RWPE2 (cell line): ENCODE data around the gene IQGAP2.

Experiments used
- ATAC-seq: fragments of 200-7000 bp; cut with Tn5 transposase; 3 replicates; pipeline ENCODE4 v1.9.1; 2021; ENCODE audit warnings: low read depth
- DNase-seq: peaks from one replicate; pipeline ENCODE4 v3.0.0-alpha.2; 2020; ENCODE audit warnings: low spot score
- H3K27ac ChIP-seq: fragments of 450-650 bp; 2 replicates; pipeline ENCODE4 v1.5.1; 2017; ENCODE audit warnings: mild to moderate bottlenecking; ENCODE audit not compliant: poor library complexity, severe bottlenecking
- H3K27me3 ChIP-seq: fragments of 250-450 bp; sonication (Bioruptor Pico); 2 replicates; pipeline ENCODE4 v1.5.1; 2021; ENCODE audit warnings: mild to moderate bottlenecking, moderate library complexity; ENCODE audit not compliant: insufficient read depth, poor library complexity, severe bottlenecking
- H3K36me3 ChIP-seq: fragments of 250-450 bp; sonication (Bioruptor Pico); 2 replicates; pipeline ENCODE4 v1.5.1; 2020; ENCODE audit warnings: low read depth, mild to moderate bottlenecking, moderate library complexity
- H3K4me1 ChIP-seq: fragments of 250-450 bp; sonication (Bioruptor Pico); 2 replicates; pipeline ENCODE4 v1.5.1; 2021; ENCODE audit warnings: mild to moderate bottlenecking, moderate library complexity; ENCODE audit not compliant: insufficient read depth, poor library complexity, severe bottlenecking
- H3K4me3 ChIP-seq: fragments of 250-450 bp; sonication (Bioruptor Pico); 2 replicates; pipeline ENCODE4 v1.5.1; 2021; ENCODE audit warnings: mild to moderate bottlenecking, moderate library complexity; ENCODE audit not compliant: severe bottlenecking
- H3K9me3 ChIP-seq: fragments of 250-450 bp; sonication (Bioruptor Pico); 2 replicates; pipeline ENCODE4 v1.5.1; 2021; ENCODE audit warnings: mild to moderate bottlenecking, moderate library complexity; ENCODE audit not compliant: severe bottlenecking
- TF ChIP-seq, protein P1 (sequence below): fragments of 450-650 bp; IDR thresholded peaks from one replicate; pipeline ENCODE4 v1.5.1; 2017; ENCODE audit warnings: mild to moderate bottlenecking, moderate library complexity; ENCODE audit not compliant: poor library complexity, severe bottlenecking

Gene IQGAP2

DNA sequence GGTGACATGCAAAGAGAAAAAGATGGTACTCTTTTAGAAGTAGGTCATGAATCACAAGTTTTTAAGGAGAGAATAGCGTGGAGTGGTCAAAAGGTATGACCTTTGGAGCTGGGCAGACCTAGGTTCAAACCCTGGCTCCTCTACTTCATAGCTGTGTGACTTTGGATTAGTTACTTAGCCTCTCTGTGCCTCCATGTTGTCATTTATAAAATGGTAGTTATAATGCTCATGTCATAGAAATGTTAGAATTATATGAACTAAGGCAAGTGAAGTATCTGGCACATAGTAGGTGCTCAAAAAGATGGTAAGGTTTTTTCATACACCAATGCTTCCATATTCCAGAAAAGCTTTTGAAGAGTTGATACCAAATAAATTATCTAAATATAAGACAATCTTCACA lies 320.2 kb downstream of the IQGAP2 start:
- no peaks in the 10 kb centered on the region for H3K4me1 ChIP-seq
- no peaks in the 10 kb centered on the region for H3K27me3 ChIP-seq
- peaks cover 2% of the 10 kb centered on the region for H3K9me3 ChIP-seq
- TF ChIP-seq, protein P1, sequence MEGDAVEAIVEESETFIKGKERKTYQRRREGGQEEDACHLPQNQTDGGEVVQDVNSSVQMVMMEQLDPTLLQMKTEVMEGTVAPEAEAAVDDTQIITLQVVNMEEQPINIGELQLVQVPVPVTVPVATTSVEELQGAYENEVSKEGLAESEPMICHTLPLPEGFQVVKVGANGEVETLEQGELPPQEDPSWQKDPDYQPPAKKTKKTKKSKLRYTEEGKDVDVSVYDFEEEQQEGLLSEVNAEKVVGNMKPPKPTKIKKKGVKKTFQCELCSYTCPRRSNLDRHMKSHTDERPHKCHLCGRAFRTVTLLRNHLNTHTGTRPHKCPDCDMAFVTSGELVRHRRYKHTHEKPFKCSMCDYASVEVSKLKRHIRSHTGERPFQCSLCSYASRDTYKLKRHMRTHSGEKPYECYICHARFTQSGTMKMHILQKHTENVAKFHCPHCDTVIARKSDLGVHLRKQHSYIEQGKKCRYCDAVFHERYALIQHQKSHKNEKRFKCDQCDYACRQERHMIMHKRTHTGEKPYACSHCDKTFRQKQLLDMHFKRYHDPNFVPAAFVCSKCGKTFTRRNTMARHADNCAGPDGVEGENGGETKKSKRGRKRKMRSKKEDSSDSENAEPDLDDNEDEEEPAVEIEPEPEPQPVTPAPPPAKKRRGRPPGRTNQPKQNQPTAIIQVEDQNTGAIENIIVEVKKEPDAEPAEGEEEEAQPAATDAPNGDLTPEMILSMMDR: no peak
- H3K4me3 ChIP-seq: no peak overlapping the region
- DNase-seq (no peak), ATAC-seq (no peak)
- H3K27ac ChIP-seq: no peak overlapping the region
- H3K36me3 ChIP-seq: no peaks in the 10 kb centered on the region

DNA sequence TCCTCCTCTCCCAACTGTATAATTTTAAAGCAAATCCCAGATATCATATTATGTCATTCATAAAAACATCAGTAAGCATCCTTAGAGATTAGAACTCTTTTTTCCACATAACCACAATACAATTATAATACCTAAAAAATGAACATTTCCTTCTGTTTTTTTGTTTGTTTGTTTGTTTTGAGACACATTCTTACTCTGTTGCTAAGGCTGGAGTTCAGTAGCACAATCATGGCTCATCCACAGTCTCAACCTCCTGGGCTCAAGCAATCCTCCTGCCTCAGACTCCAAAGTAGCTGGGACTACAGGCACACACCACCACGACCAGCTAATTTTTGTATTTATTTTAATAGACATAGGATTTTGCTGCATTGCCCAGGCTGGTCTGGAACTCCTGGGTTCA lies 320.8 kb downstream of the IQGAP2 start:
- Histone ChIP-seq H3K4me3 (no peak overlapping the region), H3K9me3 (peaks cover 2% of the 10 kb centered on the region), H3K36me3 (no peaks in the 10 kb centered on the region), H3K27ac (no peak overlapping the region), H3K27me3 (no peaks in the 10 kb centered on the region), H3K4me1 (no peaks in the 10 kb centered on the region)
- TF ChIP-seq, protein P1: no peak
- ATAC-seq (no peak), DNase-seq (no peak)

DNA sequence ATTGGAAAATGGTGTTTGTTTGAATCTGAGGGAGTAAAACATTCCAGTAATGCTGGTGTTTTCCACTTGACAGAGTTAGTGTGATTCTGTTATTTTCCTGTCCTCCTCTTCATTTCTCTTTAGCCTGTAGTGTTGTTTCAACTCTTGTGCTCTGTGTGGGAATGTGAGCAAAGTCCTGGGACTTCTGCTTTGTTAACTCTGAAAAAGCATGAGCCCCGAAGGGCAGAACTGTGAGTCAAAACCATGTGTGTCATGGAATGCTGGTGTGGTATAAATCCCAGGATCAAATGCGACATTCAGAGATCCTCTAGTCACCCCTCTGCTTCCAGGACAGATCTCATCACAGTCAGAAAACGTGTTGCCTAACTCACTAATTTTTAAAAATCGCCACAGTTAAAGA lies 321.8 kb downstream of the IQGAP2 start:
- Histone ChIP-seq H3K9me3 (peaks cover 9% of the 10 kb centered on the region), H3K4me3 (no peak overlapping the region), H3K27ac (no peak overlapping the region), H3K36me3 (peaks cover 6% of the 10 kb centered on the region; the same call in 1 of the 2 replicates), H3K27me3 (no peaks in the 10 kb centered on the region), H3K4me1 (no peaks in the 10 kb centered on the region)
- ATAC-seq (peak; percentile 19; the same call in 1 of the 3 replicates), DNase-seq (no peak)
- TF ChIP-seq, protein P1: no peak

DNA sequence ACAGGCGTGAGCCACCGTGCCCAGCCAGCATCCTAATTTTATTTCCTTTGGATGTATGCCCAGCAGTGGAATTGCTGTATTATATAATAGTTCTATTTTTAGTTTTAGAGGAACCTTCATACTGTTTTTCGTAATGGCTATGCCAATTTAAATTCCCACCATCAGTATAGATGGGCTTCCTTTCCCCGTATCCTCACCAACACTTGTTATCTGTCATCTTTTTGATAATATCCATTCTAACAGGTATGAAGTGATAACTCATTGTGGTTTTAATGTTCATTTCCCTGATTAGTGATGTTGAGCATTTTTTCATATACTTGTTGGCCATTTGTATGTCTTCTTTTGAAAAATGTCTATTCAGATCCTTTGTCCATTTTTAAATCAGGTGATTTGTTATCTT lies 325.9 kb downstream of the IQGAP2 start:
- peaks cover 8% of the 10 kb centered on the region for H3K36me3 ChIP-seq
- no peak for DNase-seq

More for the DNA sequence above, 325.9 kb downstream of the IQGAP2 start:
- no peak overlapping the region for H3K27ac ChIP-seq
- no peak for ATAC-seq
- H3K4me1 ChIP-seq: no peaks in the 10 kb centered on the region
- TF ChIP-seq, protein P1: no peak
- H3K4me3 ChIP-seq: no peak overlapping the region
- H3K9me3 ChIP-seq: peaks cover 11% of the 10 kb centered on the region
- H3K27me3 ChIP-seq: no peaks in the 10 kb centered on the region
